HUDEP-2 (cell line): ENCODE measurements around the gene DGKI.

ENCODE experiments used
- DNase-seq, 76 experiments: peaks; one replicate each; lab custom pipeline; 2025; ENCODE audit not compliant: unreplicated experiment in 76 of 76; lab: John Stamatoyannopoulos, UW

Gene DGKI

GRCh38 chr7:137443616-137444015 is 403.2 kb downstream of the DGKI start:
- no peak for DNase-seq

GRCh38 chr7:137441451-137441850 is 405.3 kb downstream of the DGKI start:
- DNase-seq: no peak

GRCh38 chr7:137439829-137440825 is 406.6 kb downstream of the DGKI start:
- no peak for DNase-seq

GRCh38 chr7:137434946-137435345 is 411.8 kb downstream of the DGKI start:
- DNase-seq: no peak

GRCh38 chr7:137434530-137434929 is 412.2 kb downstream of the DGKI start:
- DNase-seq: no peak

GRCh38 chr7:137423321-137423720 is 423.5 kb downstream of the DGKI start:
- no peak for DNase-seq

GRCh38 chr7:137421366-137421765 is 425.4 kb downstream of the DGKI start:
- DNase-seq: no peak

- DNase-seq: no peak
Measured at GRCh38 chr7:137418841-137419240, 427.9 kb downstream of the DGKI start.

GRCh38 chr7:137417464-137417863 is 429.3 kb downstream of the DGKI start:
- no peak for DNase-seq

GRCh38 chr7:137413901-137414300 is 432.9 kb downstream of the DGKI start:
- DNase-seq: no peak

- DNase-seq: no peak
Measured at GRCh38 chr7:137411446-137411845, 435.3 kb downstream of the DGKI start.

GRCh38 chr7:137408126-137408525 is 438.6 kb downstream of the DGKI start:
- no peak for DNase-seq

- DNase-seq: no peak
Measured at GRCh38 chr7:137407078-137407477, 439.7 kb downstream of the DGKI start.

GRCh38 chr7:137404660-137405317 is 442.0 kb downstream of the DGKI start:
- DNase-seq: no peak

GRCh38 chr7:137403353-137403695 is 443.4 kb downstream of the DGKI start:
- no peak for DNase-seq

GRCh38 chr7:137402536-137403352 is 444.0 kb downstream of the DGKI start:
- DNase-seq: no peak

GRCh38 chr7:137399827-137400823 is 446.6 kb downstream of the DGKI start:
- no peak for DNase-seq

- DNase-seq: no peak
Measured at GRCh38 chr7:137396051-137396450, 450.7 kb downstream of the DGKI start.

GRCh38 chr7:137395420-137395819 is 451.4 kb downstream of the DGKI start:
- no peak for DNase-seq

- DNase-seq: no peak
Measured at GRCh38 chr7:137393570-137393969, 453.2 kb downstream of the DGKI start.
